AG20443 (cell line): ENCODE measurements around the gene KCNMA1.

Source experiments
- DNase-seq: peaks from one replicate; pipeline ENCODE4 v3.0.0; 2012; ENCODE audit warnings: low spot score, mixed read lengths

KCNMA1 gene

GRCh38 chr10:77555591-77556212 is 81.9 kb downstream of the KCNMA1 start:
- DNase-seq = no peak

GRCh38 chr10:77554996-77555397 is 82.6 kb downstream of the KCNMA1 start:
- DNase-seq = no peak

DNA sequence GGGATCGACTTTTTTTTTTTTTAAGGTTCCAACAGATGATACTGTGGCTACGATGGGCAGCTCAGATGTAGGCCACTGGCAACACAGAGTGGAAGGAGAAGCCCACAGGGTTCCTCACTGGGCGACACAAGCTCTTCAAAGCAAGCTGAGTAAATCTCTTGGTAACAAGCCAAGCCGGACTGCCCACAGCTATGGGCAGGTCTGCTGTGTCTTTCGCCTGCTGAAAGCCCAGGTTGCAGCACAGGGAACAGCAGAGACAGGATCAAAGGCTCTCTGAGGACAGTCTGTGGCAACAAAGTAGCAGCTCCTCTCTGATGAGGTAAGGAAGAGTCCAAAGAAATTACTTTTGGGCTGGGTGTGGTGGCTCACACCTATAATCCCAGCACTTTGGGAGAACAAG is 83.6 kb downstream of the KCNMA1 start:
- no peak for DNase-seq

DNA sequence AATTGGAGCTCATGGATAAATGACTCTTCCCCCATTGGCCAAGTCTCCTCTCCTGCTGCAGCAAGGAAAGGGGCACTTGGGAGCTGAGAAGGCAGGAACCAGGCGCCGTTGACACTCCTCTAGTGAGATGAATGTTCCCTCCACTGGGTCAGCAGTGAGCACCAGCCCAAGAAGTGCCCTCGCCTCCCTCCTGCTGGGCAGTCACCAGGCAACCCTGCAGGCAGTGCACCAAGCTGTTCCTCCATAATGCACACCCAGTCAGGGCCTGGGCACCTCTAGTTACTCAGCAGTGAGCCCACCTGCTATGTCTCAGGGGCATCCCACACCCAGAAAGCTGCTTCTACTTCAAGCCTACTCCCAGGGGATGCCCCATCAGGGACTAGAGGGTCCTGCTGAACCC is 84.3 kb downstream of the KCNMA1 start:
- no peak for DNase-seq

GRCh38 chr10:77552252-77552651 is 85.4 kb downstream of the KCNMA1 start:
- no peak for DNase-seq

- no peak for DNase-seq
Observed at GRCh38 chr10:77550378-77550777, 87.2 kb downstream of the KCNMA1 start.

GRCh38 chr10:77548671-77549070 is 88.9 kb downstream of the KCNMA1 start:
- DNase-seq = no peak

DNA sequence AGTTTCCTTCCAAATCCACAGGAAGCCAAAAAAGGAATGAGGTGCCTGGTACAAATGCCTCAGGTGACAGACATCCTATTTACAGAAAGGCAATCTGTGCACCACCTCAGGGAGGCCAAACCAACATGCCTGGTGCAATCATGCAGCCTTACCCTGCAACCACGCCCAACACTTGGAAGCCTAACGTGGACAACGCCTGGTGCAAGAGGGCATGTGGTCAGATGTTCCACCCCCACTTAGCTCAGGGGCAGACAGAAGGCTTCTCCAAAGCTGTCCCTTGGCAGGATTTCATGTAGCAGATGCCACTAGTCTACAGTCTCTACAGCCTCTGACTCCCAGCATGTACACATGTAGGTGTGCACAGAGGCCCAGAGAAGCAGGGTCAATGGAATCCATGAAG is 89.5 kb downstream of the KCNMA1 start:
- no peak for DNase-seq

GRCh38 chr10:77547307-77548050 is 90.1 kb downstream of the KCNMA1 start:
- DNase-seq = no peak

GRCh38 chr10:77546042-77546441 is 91.6 kb downstream of the KCNMA1 start:
- DNase-seq = no peak

GRCh38 chr10:77545585-77545984 is 92.0 kb downstream of the KCNMA1 start:
- DNase-seq = no peak

GRCh38 chr10:77544617-77545016 is 93.0 kb downstream of the KCNMA1 start:
- no peak for DNase-seq

GRCh38 chr10:77542710-77543259 is 94.8 kb downstream of the KCNMA1 start:
- DNase-seq = no peak

GRCh38 chr10:77541944-77542343 is 95.7 kb downstream of the KCNMA1 start:
- DNase-seq = no peak

DNA sequence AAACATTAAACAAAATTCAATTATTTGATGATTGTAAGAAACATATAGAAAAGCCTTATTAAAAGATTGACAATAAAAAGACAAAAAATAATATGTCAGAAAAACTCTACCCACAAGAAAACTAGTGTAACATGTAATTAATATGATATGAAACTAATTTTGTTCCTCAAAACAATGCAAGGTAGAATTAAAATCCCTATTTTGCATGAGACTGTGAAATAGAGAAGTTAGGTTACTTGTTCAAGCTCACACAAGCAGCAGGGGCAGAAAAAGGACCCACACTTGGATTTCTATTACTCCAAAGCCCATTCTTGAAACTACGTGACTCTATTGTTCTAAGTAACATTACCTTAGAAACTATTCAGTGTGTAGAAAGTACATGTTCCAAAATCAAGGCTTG is 96.4 kb downstream of the KCNMA1 start:
- no peak for DNase-seq

GRCh38 chr10:77539147-77539935 is 98.3 kb downstream of the KCNMA1 start:
- DNase-seq = no peak

DNA sequence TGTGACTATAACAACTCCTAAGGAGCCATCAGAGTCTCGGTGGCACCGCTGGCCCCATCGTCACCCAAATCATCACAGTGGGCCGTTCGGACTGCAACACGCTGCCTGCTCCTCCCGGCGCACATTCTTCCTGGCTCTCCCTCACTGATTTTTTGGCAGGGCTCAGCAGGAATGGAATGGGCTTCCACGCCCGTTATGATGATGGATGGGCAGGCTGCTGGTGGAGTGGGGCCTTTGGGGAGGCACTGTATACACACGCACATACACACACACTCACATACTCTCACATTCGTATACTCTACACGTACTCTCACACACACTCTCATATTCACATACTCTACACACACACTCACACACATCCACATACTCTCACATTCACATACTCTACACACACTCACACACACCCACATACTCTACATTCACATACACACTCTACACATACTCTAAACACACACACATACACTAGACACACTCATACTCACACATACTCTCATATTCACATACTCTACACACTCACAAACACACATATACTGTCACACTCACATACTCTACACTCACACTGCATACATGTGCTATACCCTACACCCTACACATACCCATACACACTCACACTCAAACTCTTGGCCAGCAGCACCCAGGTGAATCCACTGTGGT is 99.8 kb downstream of the KCNMA1 start:
- peak; percentile 37 for DNase-seq

DNA sequence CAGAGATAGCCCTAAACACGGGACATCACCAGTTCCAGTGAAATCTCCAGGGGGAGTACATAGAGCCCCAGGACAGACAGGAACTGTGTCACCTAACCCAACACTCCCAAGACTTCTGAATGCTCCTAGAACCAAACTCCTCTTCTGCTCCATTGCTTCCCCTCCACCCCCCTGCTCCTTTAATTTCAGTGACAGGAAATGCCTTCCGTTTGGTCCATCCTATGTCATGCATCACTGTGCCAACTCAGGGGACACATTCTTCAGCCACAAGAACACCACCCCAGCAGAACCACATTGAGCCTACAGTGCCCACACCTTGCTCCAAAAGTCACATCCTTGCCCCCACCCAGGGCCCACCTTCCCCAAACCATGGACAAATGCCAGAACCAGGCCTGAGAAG is 100.5 kb downstream of the KCNMA1 start:
- no peak for DNase-seq

GRCh38 chr10:77533887-77534278 is 103.7 kb downstream of the KCNMA1 start:
- no peak for DNase-seq

DNA sequence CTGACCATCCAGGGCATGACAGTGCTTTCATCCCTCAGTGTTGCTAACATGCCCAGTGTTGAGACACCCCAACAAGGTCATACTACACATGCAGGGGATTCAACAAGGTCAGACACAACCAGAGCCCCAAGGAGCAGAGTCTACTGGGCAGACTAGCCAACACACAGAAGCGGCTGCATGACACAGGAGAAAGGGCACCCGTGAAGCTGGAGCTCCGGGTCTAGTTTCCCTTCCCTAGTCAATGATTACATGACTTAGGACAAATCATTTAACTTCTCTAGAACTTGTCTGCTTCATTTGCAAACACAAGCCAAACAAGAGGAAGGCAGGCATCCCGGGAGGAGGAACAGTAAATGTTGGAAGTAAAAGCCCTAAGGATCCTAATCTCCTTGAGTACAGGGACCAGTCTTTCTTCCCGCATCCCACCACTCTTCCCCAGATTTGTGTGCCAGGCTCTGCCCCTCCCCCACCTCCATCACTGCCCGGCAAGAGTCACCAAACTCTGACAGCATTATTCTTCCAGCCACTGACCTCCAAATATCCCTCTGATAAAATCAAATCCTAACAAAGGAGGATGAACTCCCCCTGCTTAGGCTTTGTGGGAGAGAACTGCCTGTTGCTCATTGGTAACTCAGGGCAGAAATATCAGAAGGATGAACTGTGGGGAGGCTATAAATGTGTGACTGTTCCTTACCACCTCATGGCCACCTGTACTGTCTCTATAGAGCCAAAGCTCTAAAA is 104.3 kb downstream of the KCNMA1 start:
- no peak for DNase-seq

- no peak for DNase-seq
Observed at GRCh38 chr10:77532068-77532467, 105.5 kb downstream of the KCNMA1 start.
